GM21717 (cell line): Measurements from ENCODE around the gene FMNL1.

ENCODE experiments used
- ATAC-seq: cut with Tn5 transposase; IDR thresholded peaks from one replicate; pipeline ENCODE4 v1.9.1; 2021; ENCODE audit warnings: mild to moderate bottlenecking, moderate library complexity; ENCODE audit not compliant: unreplicated experiment

Gene FMNL1

GRCh38 chr17:45296833-45297124, 75.1 kb downstream of the FMNL1 start:
- ATAC-seq, result no peak
